Activated CD4-positive, alpha-beta T cell treated with anti-CD3 and anti-CD28 coated beads for 4 hours (primary cell): Measurements from ENCODE around the gene MMP24.

Experiments
- DNase-seq, 2 donors: peaks; one replicate each; pipeline ENCODE4 v3.0.0-alpha.2; 2020

MMP24 gene

GRCh38 chr20:35281506-35282101, 55.1 kb downstream of the MMP24 start:
- no peak for DNase-seq

GRCh38 chr20:35283441-35284266, 57.2 kb downstream of the MMP24 start:
- no peak for DNase-seq

- DNase-seq = peak; percentile 65 to 66
Measured at GRCh38 chr20:35284267-35284991, 57.9 kb downstream of the MMP24 start, which contains the start of gene EIF6. TSS of gene EIF6 (minus strand) at chr20:35284772. CDS start at chr20:35284487, 285 bp downstream.

- DNase-seq = no peak
Measured at GRCh38 chr20:35284992-35285805, 58.7 kb downstream of the MMP24 start.

GRCh38 chr20:35285806-35286076, 59.3 kb downstream of the MMP24 start:
- no peak for DNase-seq

GRCh38 chr20:35286077-35286898, 59.8 kb downstream of the MMP24 start:
- DNase-seq = no peak

GRCh38 chr20:35286899-35287508, 60.5 kb downstream of the MMP24 start:
- DNase-seq = no peak

GRCh38 chr20:35287509-35288324, 61.2 kb downstream of the MMP24 start:
- DNase-seq = no peak

- no peak for DNase-seq
Measured at GRCh38 chr20:35288325-35289060, 62.0 kb downstream of the MMP24 start.

GRCh38 chr20:35290186-35290886, 63.8 kb downstream of the MMP24 start:
- DNase-seq = no peak

GRCh38 chr20:35290887-35291417, 64.5 kb downstream of the MMP24 start:
- no peak for DNase-seq

- no peak for DNase-seq
Measured at GRCh38 chr20:35291654-35292503, 65.4 kb downstream of the MMP24 start, which contains the start of gene FAM83C. TSS of gene FAM83C (minus strand) at chr20:35292425. CDS start at chr20:35292304, 121 bp downstream.

- DNase-seq = no peak
Measured at GRCh38 chr20:35292504-35293285, 66.2 kb downstream of the MMP24 start.

GRCh38 chr20:35293303-35294292, 67.1 kb downstream of the MMP24 start:
- no peak for DNase-seq

- no peak for DNase-seq
Measured at GRCh38 chr20:35294293-35294685, 67.8 kb downstream of the MMP24 start.

- DNase-seq = no peak
Measured at GRCh38 chr20:35295058-35295457, 68.6 kb downstream of the MMP24 start.
